SU-DHL-6 (cell line): ENCODE results near the gene TBC1D16.

ENCODE experiments used
- H2AFZ ChIP-seq: fragments of 200-600 bp; sonication (generic); 2 replicates; pipeline ENCODE4 v1.6.1; 2014; ENCODE audit warnings: low read depth, mild to moderate bottlenecking, moderate library complexity, mixed read lengths, antibody characterized with exemption, low read length; ENCODE audit not compliant: severe bottlenecking
- H3F3A ChIP-seq: fragments of 200-600 bp; shearing (Covaris generic); 2 replicates; pipeline ENCODE4 v1.6.0; 2016; ENCODE audit warnings: antibody characterized with exemption, mild to moderate bottlenecking; ENCODE audit not compliant: insufficient read depth
- H3K27ac ChIP-seq: fragments of 200-600 bp; sonication (generic); 2 replicates; pipeline ENCODE4 v1.5.1; 2016; ENCODE audit warnings: low read depth, mild to moderate bottlenecking, low read length, moderate library complexity, mixed read lengths
- H3K27me3 ChIP-seq: fragments of 200-600 bp; sonication (generic), shearing (Covaris generic); 2 replicates; pipeline ENCODE4 v1.6.0; 2014; ENCODE audit warnings: mild to moderate bottlenecking, low read length
- H3K36me3 ChIP-seq: fragments of 200-600 bp; sonication (generic); 2 replicates; pipeline ENCODE4 v1.6.1; 2014; ENCODE audit warnings: mild to moderate bottlenecking, low read length, mixed read lengths
- H3K4me2 ChIP-seq: fragments of 300-600, 200-600 bp; shearing (Covaris generic), sonication (generic); 2 replicates; pipeline ENCODE4 v1.6.0; 2014; ENCODE audit warnings: low read length, low read depth, mild to moderate bottlenecking; ENCODE audit not compliant: poor library complexity, severe bottlenecking
- H3K4me3 ChIP-seq: fragments of 200-600 bp; sonication (generic); 2 replicates; pipeline ENCODE4 v1.5.1; 2014; ENCODE audit warnings: antibody characterized with exemption, low read length, mild to moderate bottlenecking, mixed read lengths; ENCODE audit not compliant: insufficient read depth, poor library complexity, severe bottlenecking
- H3K79me2 ChIP-seq: fragments of 200-600 bp; sonication (generic); 2 replicates; pipeline ENCODE4 v1.6.1; 2014; ENCODE audit warnings: mild to moderate bottlenecking, low read length, moderate library complexity; ENCODE audit not compliant: insufficient read depth
- H3K9ac ChIP-seq: fragments of 200-600 bp; sonication (generic); 2 replicates; pipeline ENCODE4 v1.7.0; 2014; ENCODE audit warnings: mild to moderate bottlenecking, low read length
- H3K9me2 ChIP-seq: fragments of 200-600 bp; sonication (generic); replicated peaks from 2 replicates; pipeline ENCODE4 v1.6.1; 2014; ENCODE audit warnings: low read length; ENCODE audit not compliant: insufficient read depth
- H3K9me3 ChIP-seq: fragments of 200-600 bp; sonication (generic); 2 replicates; pipeline ENCODE4 v1.6.1; 2014; ENCODE audit warnings: low read length, mixed read lengths; ENCODE audit not compliant: insufficient read depth
- H4K20me1 ChIP-seq: fragments of 200-600 bp; sonication (generic); 2 replicates; pipeline ENCODE4 v1.6.1; 2014; ENCODE audit warnings: low read depth, mild to moderate bottlenecking, antibody characterized with exemption, low read length, moderate library complexity, mixed read lengths
- EZH2phosphoT487 ChIP-seq: fragments of 200-600 bp; sonication (generic), shearing (Covaris generic); conservative IDR thresholded peaks from 2 replicates; pipeline ENCODE4 v1.6.1; 2018; ENCODE audit warnings: mild to moderate bottlenecking, antibody characterized with exemption, low read length, moderate library complexity, mixed read lengths
- TF ChIP-seq, protein P1 (sequence below): fragments of 200-600 bp; sonication (generic); IDR thresholded peaks from one replicate; pipeline ENCODE4 v1.5.1; 2017; ENCODE audit warnings: antibody characterized with exemption, mild to moderate bottlenecking, low read length, moderate library complexity; ENCODE audit not compliant: insufficient read depth, poor library complexity, severe bottlenecking

TBC1D16 gene

DNA sequence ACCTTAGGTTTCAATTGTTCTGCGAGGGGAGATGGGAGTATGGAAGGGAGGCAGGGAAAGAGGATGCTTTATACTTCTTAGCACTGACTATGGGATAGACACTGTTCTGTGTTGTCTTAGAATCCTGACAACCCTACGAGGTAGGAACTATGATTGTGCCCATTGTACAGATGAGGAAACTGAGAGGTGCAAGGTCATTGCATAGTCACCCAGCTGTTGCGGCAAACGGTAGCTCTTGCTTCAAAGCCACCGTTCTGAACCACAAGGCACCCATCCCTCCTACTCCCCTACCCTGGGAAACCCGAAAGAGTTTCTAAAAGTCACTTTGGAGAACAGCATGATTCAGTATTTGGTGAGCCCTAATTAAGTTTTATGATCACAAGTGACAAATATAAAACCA is 8.3 kb upstream of the TBC1D16 start:
- no peak overlapping the region for H3K9ac ChIP-seq
- no peak overlapping the region for H3K4me2 ChIP-seq
- no peaks in the 10 kb centered on the region for H3K36me3 ChIP-seq
- no peak overlapping the region for H3K27ac ChIP-seq
- no peaks in the 10 kb centered on the region for H3K27me3 ChIP-seq
- H3K79me2 ChIP-seq, result no peaks in the 10 kb centered on the region
- no peak overlapping the region for H3K4me3 ChIP-seq
- H3K9me3 ChIP-seq, result no peaks in the 10 kb centered on the region
- H2AFZ ChIP-seq, result no peak overlapping the region
- TF ChIP-seq, protein P1, sequence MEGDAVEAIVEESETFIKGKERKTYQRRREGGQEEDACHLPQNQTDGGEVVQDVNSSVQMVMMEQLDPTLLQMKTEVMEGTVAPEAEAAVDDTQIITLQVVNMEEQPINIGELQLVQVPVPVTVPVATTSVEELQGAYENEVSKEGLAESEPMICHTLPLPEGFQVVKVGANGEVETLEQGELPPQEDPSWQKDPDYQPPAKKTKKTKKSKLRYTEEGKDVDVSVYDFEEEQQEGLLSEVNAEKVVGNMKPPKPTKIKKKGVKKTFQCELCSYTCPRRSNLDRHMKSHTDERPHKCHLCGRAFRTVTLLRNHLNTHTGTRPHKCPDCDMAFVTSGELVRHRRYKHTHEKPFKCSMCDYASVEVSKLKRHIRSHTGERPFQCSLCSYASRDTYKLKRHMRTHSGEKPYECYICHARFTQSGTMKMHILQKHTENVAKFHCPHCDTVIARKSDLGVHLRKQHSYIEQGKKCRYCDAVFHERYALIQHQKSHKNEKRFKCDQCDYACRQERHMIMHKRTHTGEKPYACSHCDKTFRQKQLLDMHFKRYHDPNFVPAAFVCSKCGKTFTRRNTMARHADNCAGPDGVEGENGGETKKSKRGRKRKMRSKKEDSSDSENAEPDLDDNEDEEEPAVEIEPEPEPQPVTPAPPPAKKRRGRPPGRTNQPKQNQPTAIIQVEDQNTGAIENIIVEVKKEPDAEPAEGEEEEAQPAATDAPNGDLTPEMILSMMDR, result no peak
- TF ChIP-seq EZH2phosphoT487, result no peak
- H3F3A ChIP-seq, result no peaks in the 10 kb centered on the region
- H3K9me2 ChIP-seq, result no peaks in the 10 kb centered on the region
- H4K20me1 ChIP-seq, result no peaks in the 10 kb centered on the region

- no peaks in the 10 kb centered on the region for H3K9me3 ChIP-seq
- no peaks in the 10 kb centered on the region for H3K36me3 ChIP-seq
- H3K27ac ChIP-seq, result no peak overlapping the region
- no peaks in the 10 kb centered on the region for H4K20me1 ChIP-seq
- H3F3A ChIP-seq, result no peaks in the 10 kb centered on the region; the same call in 1 of the 2 replicates
- H3K27me3 ChIP-seq, result peaks cover 4% of the 10 kb centered on the region; the same call in 1 of the 2 replicates
- H3K9ac ChIP-seq, result no peak overlapping the region
- no peak overlapping the region for H3K4me2 ChIP-seq
- TF ChIP-seq, protein P1, result no peak
- TF ChIP-seq EZH2phosphoT487, result no peak
- no peak overlapping the region for H3K4me3 ChIP-seq
- no peaks in the 10 kb centered on the region for H3K79me2 ChIP-seq
- no peaks in the 10 kb centered on the region for H3K9me2 ChIP-seq
- H2AFZ ChIP-seq, result no peak overlapping the region
Measured at GRCh38 chr17:80036715-80037477, 1.2 kb upstream of the TBC1D16 start.

DNA sequence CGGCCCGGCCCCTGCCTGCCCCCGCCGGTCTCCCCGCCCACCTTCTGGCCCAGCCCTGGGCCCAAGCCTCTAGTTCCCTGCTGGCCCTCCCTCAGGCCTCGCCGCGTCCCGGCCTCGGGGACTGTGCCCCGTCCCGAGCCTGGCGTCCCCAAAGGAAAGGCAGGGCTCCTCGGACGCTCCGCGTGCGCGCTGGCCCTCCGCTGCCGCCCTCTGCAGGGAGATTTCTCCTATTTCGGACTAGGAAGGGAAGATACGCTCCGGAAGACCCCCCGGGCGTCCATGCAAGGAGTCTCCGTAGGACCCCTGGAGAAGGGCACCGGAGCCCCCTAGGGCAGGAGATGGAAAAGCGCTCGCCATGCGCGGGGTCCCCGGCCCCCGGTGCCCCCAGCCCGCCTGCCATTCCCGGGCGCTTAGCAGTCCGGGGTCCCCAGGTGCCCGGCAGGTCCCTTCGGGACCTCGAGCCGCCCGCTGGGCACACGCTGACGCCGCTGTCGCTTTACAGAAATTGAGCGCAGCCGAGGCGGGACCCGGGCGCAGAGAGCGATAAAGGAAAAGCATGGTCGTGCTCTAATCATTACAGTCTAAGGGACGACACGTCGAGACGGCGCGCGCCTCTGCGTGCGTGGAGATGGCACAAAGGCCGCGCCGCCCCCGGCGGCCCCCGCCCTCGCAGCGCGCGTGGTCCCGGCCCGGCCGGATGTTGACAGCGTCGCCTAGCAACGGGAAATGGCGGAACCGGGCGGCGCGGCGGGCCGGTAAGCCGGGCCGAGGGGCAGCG is 454 bp upstream of the TBC1D16 start, which contains the start of gene CCDC40:
Gene CCDC40 (plus strand): TSS at position 706 of the 778 bp plus-strand sequence. CDS start 21 bp downstream, at position 727.
- Histone ChIP-seq H3K79me2 (no peaks in the 10 kb centered on the region), H3F3A (no peaks in the 10 kb centered on the region; the same call in 1 of the 2 replicates), H4K20me1 (no peaks in the 10 kb centered on the region), H3K4me3 (peak within 1 kb of the TSS; percentile 36), H3K9me2 (no peaks in the 10 kb centered on the region), H3K36me3 (no peaks in the 10 kb centered on the region), H3K9ac (peak within 1 kb of the TSS; percentile 34; the same call in 1 of the 2 replicates), H3K4me2 (peak within 1 kb of the TSS; percentile 45), H3K27me3 (peaks cover 4% of the 10 kb centered on the region; the same call in 1 of the 2 replicates), H3K9me3 (no peaks in the 10 kb centered on the region), H2AFZ (peak within 1 kb of the TSS; percentile 18), H3K27ac (no peak within 1 kb of the TSS)
- no peak for TF ChIP-seq EZH2phosphoT487
- TF ChIP-seq, protein P1, result no peak
